SU-DHL-6 (cell line): ENCODE results near the gene XYLT1.

Experiments
- EZH2phosphoT487 ChIP-seq: fragments of 200-600 bp; sonication (generic), shearing (Covaris generic); conservative IDR thresholded peaks from 2 replicates; pipeline ENCODE4 v1.6.1; 2018; ENCODE audit warnings: mild to moderate bottlenecking, antibody characterized with exemption, low read length, moderate library complexity, mixed read lengths
- TF ChIP-seq, protein P1 (sequence below): fragments of 200-600 bp; sonication (generic); IDR thresholded peaks from one replicate; pipeline ENCODE4 v1.5.1; 2017; ENCODE audit warnings: antibody characterized with exemption, mild to moderate bottlenecking, low read length, moderate library complexity; ENCODE audit not compliant: insufficient read depth, poor library complexity, severe bottlenecking

GRCh38 chr16:17321824-17322223, 148.9 kb downstream of the XYLT1 start:
- TF ChIP-seq, protein P1, sequence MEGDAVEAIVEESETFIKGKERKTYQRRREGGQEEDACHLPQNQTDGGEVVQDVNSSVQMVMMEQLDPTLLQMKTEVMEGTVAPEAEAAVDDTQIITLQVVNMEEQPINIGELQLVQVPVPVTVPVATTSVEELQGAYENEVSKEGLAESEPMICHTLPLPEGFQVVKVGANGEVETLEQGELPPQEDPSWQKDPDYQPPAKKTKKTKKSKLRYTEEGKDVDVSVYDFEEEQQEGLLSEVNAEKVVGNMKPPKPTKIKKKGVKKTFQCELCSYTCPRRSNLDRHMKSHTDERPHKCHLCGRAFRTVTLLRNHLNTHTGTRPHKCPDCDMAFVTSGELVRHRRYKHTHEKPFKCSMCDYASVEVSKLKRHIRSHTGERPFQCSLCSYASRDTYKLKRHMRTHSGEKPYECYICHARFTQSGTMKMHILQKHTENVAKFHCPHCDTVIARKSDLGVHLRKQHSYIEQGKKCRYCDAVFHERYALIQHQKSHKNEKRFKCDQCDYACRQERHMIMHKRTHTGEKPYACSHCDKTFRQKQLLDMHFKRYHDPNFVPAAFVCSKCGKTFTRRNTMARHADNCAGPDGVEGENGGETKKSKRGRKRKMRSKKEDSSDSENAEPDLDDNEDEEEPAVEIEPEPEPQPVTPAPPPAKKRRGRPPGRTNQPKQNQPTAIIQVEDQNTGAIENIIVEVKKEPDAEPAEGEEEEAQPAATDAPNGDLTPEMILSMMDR = no peak
- no peak for TF ChIP-seq EZH2phosphoT487
